HG02588 (cell line): ENCODE data around the gene LPCAT3.

Experiments used
- ATAC-seq: cut with Tn5 transposase; IDR thresholded peaks from one replicate; pipeline ENCODE4 v1.9.1; 2021; ENCODE audit warnings: mild to moderate bottlenecking, moderate library complexity; ENCODE audit not compliant: unreplicated experiment

Gene LPCAT3

DNA sequence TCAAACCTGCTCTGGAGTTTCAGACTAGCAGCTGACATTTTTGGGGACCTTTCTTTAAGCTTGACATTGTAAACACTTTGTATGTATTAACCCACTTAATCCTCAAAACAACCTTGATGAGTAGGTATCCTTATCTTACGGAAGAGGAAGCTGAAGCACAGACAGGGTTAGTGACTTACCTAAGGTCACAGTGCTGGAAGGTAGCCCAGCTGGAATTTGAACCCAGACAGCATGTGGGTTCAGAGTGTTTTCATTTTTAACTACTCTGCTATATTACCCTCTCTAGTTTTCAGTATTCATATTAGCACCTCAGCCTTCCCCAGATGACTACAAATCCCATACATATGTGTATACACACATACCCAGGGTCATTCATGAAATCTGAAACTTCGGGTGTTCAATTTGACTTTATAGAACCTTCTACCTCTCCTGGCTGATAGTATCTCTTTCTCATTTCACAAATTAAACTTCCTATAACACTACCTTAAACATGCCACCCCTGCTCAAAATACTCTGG is 13.9 kb downstream of the LPCAT3 start:
- no peak for ATAC-seq

DNA sequence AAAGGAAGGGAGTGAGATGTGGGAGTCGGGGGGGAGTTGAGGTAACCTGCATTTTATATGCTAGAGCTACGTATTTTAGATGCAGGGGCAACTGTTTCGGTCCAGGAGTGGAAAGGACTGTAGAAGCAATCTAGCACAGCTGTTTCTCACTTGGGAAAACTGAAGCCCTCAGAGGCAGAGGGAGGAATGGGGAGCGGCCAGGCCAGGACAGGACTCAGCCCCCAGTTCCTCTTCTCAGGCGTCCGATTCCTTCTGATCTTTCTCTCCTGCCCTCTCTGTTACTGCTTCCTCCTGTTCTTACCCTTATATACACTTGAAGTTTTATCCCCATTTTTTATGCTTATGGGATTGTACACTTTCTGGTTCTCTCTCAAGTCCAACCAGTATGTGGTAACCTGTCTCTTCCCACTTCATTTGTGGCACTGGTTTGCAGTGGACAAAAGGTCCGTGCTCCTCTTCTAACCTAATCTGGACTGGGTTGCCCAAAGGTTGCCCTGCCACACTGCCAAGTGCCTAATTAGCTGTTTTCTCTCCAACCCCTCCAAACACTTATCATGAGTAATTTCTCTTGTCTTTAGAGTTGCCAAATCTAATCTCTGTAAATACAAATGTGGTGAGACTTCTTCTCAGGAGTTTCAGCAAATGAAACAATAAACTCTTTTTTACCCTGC is 16.2 kb downstream of the LPCAT3 start:
- ATAC-seq, result no peak

GRCh38 chr12:6998715-6999451 is 19.4 kb downstream of the LPCAT3 start:
- ATAC-seq, result no peak

DNA sequence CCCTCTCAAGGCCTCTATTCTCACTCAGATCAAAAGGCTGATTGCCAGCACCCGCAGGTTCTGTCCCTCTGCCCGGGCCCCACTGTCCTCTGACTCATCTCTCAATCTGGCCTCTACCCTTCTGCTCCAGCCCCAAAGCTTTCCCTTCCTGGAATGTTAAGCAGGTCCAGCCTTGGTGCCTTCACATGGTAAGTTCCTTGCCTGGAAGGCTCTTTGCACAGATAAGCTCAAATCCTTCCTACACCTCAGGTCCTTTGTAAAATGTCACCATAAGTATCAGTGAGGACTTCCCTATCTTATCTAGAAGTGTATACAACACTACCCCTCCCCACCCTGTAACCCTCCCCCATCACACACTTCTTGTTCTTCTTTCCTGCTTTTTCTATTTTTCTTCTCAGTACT is 22.2 kb downstream of the LPCAT3 start:
- ATAC-seq, result no peak

GRCh38 chr12:6987956-6988553 is 30.2 kb downstream of the LPCAT3 start:
- ATAC-seq, result no peak

GRCh38 chr12:6982532-6982931 is 35.7 kb downstream of the LPCAT3 start:
- no peak for ATAC-seq

DNA sequence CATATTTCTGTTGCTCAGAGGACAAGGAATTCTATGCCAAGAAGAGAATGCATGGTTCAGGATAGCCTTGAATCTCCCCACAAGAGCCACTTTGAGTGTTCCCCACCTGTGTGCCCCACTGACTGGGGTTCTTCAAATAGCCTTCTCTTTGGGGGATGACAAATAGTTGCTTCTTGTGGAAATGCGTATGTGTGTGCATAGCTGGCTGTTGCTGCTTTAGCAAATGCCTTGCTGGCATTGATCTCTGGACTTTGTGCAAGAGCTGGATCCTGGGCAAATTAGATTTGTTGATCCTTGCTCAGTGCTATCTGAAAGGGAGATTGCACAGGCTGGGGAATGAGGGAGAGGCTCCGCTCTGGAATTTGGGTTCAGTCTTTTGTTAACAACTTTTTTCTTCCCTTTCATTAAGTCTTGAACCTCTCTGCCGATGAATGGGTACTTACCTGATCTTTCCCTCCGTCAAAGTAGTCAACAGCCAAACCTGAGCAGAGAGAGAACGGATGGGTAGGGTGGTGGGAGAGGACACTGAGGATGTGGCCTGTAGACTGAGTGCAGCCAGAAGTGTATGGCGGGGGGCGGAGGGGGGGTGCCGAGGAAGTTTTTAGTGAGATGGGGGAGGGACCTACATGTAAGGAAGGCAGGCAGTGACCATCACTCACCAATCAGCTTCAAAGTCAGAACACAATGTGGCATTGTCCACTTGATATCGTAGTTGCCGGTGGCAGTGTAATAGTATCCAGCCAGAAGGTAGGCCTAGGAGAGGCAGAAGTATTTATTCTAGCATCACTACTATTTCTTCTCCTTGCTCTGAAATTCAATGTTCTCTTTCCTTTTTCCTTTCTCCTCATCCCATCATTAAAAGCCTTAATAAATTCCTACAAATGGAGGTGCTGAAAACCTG is 36.9 kb downstream of the LPCAT3 start:
- ATAC-seq, result no peak

DNA sequence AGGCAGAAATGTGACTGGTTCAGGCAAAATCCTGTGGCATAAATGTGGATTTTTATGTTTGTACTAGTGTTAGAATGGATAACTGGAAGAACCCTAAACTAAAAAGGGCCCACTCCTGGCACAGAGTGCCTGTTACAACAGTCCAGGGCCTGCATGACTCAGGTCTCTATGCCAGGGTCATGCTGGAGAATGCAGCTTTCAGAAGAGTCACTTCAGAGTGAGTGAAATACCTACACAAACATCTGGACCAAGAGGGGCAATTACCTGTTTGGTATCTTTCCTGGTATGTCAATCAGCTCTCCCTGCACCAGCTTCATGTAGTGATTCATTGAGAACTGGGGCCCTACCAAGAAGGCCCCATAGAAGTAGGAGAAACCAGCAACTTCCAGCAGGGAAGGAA is 37.5 kb downstream of the LPCAT3 start:
- ATAC-seq, result no peak

DNA sequence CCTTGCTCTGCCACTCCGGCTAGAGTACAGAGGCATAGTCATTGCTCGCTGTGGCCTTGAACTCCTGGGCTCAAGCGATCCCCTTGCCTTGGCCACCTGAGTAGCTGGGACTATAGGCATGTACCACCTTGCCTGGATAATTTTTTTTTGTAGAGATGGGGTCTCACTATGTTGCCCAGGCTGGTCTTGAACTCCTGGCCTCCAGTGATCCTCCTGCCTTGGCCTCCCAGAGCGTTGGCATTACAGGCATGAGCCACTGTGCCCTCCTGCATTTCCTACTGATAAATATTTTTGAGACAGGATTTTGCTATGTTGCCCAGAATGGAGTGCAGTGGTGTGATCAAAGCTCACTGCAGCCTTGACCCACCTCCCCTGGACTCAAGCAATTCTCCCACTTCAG is 38.2 kb downstream of the LPCAT3 start:
- no peak for ATAC-seq

DNA sequence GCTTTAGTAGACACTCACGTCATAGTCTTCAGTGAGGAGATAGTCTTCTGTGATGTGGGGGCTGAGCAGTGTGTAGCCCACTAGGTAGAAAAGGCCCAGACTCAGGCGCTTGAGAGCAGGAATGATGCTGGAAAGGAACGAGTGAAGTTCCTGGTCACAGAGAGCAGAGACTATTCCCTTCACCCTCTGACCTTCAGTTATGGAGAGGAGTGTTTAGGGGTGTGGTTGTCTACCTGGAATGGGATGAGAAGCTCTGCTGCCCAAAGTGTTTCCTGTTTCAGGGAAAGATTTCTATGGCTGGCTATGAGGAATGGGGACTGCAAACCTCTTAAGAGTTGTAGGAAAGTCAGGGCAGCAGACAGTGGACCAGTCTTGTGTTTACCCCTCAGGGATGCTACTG is 38.8 kb downstream of the LPCAT3 start:
- no peak for ATAC-seq

- no peak for ATAC-seq
These were observed 39.3 kb downstream of the LPCAT3 start for GRCh38 chr12:6979021-6979420.

DNA sequence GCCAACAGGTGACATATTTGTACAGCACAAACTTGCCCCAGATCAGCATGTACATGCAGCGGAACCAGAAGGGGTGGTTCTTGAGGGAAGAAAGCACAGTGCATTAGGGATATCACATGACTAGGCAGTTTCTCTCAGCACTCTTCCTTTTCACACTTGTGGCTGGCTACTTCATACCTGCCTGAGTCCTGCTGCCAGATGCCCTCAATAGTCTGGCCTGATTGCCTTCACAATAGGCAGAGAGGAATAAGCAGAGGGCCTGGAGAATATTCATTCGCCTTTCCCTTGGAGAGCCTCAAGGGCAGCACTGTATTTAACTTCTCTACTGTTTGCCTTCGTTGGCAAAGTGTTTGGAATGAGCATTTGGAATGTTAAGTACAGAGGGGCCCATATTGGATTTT is 39.7 kb downstream of the LPCAT3 start:
- ATAC-seq, result no peak

DNA sequence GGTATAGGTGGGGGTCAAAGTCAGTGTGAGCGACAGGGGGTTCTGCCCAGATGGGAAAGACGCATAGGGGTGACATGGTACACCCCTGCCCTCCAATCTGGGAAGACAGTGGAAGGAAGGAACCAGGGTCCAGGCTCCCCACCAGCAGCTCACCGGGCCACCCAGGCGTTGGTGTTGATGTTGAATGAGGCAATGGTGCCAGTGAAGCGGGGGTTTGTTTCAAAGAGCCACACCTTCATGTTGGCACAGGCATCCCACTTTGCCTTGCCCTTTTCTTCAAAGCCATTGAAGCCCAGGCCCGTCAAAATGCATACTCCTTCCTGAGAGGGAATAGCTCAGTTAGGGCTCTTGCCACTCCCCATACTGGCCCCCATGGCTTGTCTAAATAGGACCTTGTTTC is 40.1 kb downstream of the LPCAT3 start:
- ATAC-seq, result no peak

- ATAC-seq, result no peak
These were observed 40.6 kb downstream of the LPCAT3 start for GRCh38 chr12:6977653-6978052.

DNA sequence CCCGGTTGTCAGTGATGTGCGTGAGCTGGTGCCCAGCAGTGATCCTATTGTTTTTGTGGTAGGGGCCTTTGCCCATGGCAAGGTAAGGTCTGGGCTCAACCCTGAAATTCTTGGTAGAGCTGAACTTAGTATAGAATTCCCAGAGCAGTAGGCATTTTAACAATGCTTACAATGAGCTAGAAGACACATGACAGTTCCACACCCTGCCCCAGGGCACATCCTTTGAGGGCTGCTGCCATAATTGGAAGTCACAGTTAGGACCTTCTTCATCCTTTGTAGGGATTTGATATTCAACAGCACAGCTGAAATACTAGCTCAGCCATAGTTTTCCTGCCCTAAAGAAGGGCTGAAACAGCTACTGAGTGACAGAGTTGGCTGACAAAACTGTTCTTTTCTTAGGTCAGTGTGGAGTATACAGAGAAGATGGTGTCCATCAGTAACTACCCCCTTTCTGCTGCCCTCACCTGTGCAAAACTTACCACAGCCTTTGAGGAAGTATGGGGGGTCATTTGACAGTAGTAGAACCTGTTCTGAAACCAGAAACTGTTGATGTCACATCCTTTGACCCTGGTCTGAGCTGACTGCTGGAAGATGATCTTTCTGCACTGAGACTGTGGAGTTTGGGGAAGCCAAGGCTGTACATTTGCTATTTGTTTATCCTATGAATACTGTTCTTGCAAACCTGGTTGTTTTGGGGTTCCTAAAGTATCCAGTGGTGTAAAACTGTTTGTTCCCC is 42.8 kb downstream of the LPCAT3 start:
- ATAC-seq, result no peak

- no peak for ATAC-seq
These were observed 44.1 kb downstream of the LPCAT3 start for GRCh38 chr12:6974180-6974579.

DNA sequence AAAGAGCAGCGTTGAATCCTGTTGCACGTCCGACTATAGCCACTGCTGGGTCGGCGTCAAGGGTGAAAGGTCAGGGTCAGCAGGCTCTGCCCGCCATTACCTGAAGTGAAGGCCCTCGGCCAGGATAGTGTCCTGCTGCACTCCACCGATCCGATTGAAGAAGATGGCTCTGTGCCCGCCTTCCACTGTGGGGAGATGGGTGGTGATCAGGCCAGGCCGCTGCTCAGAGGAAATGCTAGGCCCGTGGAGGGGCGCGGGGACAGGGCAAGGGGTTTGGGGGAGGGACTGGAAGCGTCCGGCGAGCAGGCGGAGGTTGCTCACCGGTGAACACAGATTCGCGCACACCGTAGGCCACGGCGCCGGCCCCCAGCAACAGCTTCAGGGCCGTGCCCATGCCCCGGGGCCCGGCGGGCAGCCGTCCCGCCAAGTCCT is 48.2 kb downstream of the LPCAT3 start:
- peak; percentile 4 for ATAC-seq

DNA sequence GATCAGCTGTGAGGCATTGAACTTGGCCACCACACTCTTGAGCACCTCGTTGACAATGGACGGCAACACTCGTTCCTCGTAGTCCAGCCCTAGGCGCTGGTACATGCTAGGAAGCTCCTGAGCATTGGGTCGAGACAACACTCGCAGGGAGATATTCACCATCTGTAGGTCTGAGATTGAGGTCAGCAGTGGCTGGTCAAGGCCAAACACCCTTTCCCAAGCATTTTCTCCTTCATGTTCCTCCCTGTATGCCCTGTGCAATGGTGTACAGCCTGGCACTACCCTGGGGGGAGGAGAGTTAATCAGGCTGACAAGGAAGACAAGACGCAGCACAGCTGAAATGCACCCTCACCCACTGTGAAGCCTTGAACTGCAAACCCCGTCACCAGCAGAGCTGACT is 49.9 kb downstream of the LPCAT3 start:
- ATAC-seq, result no peak

DNA sequence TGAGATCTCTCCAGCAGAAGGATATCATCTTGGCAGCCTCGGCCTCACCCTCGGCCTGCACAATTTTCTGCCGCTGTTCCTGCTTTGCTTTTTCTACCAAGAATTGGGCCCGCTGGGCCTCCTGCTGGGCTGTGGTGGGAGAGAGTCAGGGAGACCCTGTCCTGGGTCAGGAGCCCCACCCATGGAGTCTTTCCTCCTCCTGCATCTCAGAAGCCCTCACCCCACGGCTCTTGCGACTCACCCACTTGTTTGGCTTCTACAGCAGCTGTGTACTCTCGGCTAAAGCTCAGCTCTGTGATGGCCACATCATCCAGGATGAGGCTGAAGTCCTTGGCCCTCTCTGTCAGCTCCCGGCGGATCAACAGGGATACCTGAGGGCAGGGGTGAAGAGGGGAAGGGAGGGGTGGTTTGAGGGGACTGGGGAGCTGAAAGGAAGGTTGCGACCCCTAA is 50.6 kb downstream of the LPCAT3 start:
- ATAC-seq, result no peak

- no peak for ATAC-seq
These were observed 51.9 kb downstream of the LPCAT3 start for GRCh38 chr12:6966351-6966750.
